ENCODE measurements around the gene ANO4. TPM values are rescaled to one million over a fixed set of nuclear protein-coding genes. Genes with fewer than 3 reads are reported as not detected.

Gene ANO4
- total RNA-seq, 1 donor from 2014 or later: not detected

- no peak overlapping the region for H3K27ac Mint-ChIP-seq
- no peaks in the 10 kb centered on the region for H3K9me3 Mint-ChIP-seq
- H3K4me1 Mint-ChIP-seq: no peaks in the 10 kb centered on the region
- intact Hi-C loops (cut with micrococcal nuclease): no loop called here
- no peak for DNase-seq
- no peak for ATAC-seq (ENCODE audit: low read depth)
- POLR2A ChIA-PET: no interaction called here
- H3K36me3 Mint-ChIP-seq (ENCODE audit: low read depth): no peaks in the 10 kb centered on the region
- peaks cover 7% of the 10 kb centered on the region for H3K27me3 Mint-ChIP-seq
- H3K4me3 Mint-ChIP-seq: no peak overlapping the region
- CTCF ChIA-PET: no interaction called here
- TF ChIP-seq CTCF (IDR thresholded peaks at IDR 0.05): no peak
These were observed 4.6 kb upstream of the ANO4 start for GRCh38 chr12:100789975-100790374.

GRCh38 chr12:100790552-100790951 lies 4.0 kb upstream of the ANO4 start:
- CTCF ChIA-PET: no interaction called here
- peaks cover 13% of the 10 kb centered on the region for H3K27me3 Mint-ChIP-seq
- intact Hi-C loops (cut with micrococcal nuclease): no loop called here
- H3K36me3 Mint-ChIP-seq (ENCODE audit: low read depth): no peaks in the 10 kb centered on the region
- DNase-seq (no peak), ATAC-seq (ENCODE audit: low read depth) (no peak)
- H3K4me3 Mint-ChIP-seq: no peak overlapping the region
- H3K4me1 Mint-ChIP-seq: no peaks in the 10 kb centered on the region
- no peak for TF ChIP-seq CTCF (IDR thresholded peaks at IDR 0.05)
- no peak overlapping the region for H3K27ac Mint-ChIP-seq
- no peaks in the 10 kb centered on the region for H3K9me3 Mint-ChIP-seq
- POLR2A ChIA-PET: no interaction called here

GRCh38 chr12:100793182-100793581 lies 1.4 kb upstream of the ANO4 start:
- H3K36me3 Mint-ChIP-seq (ENCODE audit: low read depth): no peaks in the 10 kb centered on the region
- H3K4me1 Mint-ChIP-seq: no peaks in the 10 kb centered on the region
- ChIA-PET CTCF (no interaction called here), POLR2A (no interaction called here)
- no peaks in the 10 kb centered on the region for H3K9me3 Mint-ChIP-seq
- no peak overlapping the region for H3K4me3 Mint-ChIP-seq
- intact Hi-C loops (cut with micrococcal nuclease): no loop called here
- TF ChIP-seq CTCF (IDR thresholded peaks at IDR 0.05): no peak
- ATAC-seq (ENCODE audit: low read depth) (no peak), DNase-seq (no peak)
- peaks cover 18% of the 10 kb centered on the region for H3K27me3 Mint-ChIP-seq
- H3K27ac Mint-ChIP-seq: no peak overlapping the region

GRCh38 chr12:100795174-100795799 lies 711 bp downstream of the ANO4 start:
- ATAC-seq (ENCODE audit: low read depth) (no peak), DNase-seq (no peak)
- CTCF ChIA-PET: no interaction called here
- intact Hi-C loops (cut with micrococcal nuclease): no loop called here
- no peak overlapping the region for H3K27ac Mint-ChIP-seq
- TF ChIP-seq CTCF (IDR thresholded peaks at IDR 0.05): no peak
- no peaks in the 10 kb centered on the region for H3K36me3 Mint-ChIP-seq (ENCODE audit: low read depth)
- H3K4me3 Mint-ChIP-seq: no peak overlapping the region
- POLR2A ChIA-PET: no interaction called here
- H3K4me1 Mint-ChIP-seq: no peaks in the 10 kb centered on the region
- no peaks in the 10 kb centered on the region for H3K9me3 Mint-ChIP-seq
- H3K27me3 Mint-ChIP-seq: peaks cover 18% of the 10 kb centered on the region

GRCh38 chr12:100795800-100796179 lies 1.2 kb downstream of the ANO4 start:
- CTCF ChIA-PET: no interaction called here
- DNase-seq: no peak
- no peak overlapping the region for H3K4me3 Mint-ChIP-seq
- H3K27me3 Mint-ChIP-seq: peaks cover 18% of the 10 kb centered on the region
- no peaks in the 10 kb centered on the region for H3K36me3 Mint-ChIP-seq (ENCODE audit: low read depth)
- intact Hi-C loops (cut with micrococcal nuclease): no loop called here
- no peaks in the 10 kb centered on the region for H3K4me1 Mint-ChIP-seq
- ATAC-seq (ENCODE audit: low read depth): no peak
- no peak for TF ChIP-seq CTCF (IDR thresholded peaks at IDR 0.05)
- no peak overlapping the region for H3K27ac Mint-ChIP-seq
- no peaks in the 10 kb centered on the region for H3K9me3 Mint-ChIP-seq
- POLR2A ChIA-PET: no interaction called here

Data from activated B cell treated with CpG ODN at 0.5 μM for 24 hours (primary cell).